IMR-90 (cell line): ENCODE measurements around the gene CDKAL1. TPM values are rescaled to one million over a fixed set of nuclear protein-coding genes. Genes with fewer than 3 reads are reported as not detected.

Experiments used
- ATAC-seq: fragments of 200-7000 bp; cut with Tn5 transposase; 2 replicates; pipeline ENCODE4 v1.9.1; 2020; ENCODE audit warnings: low read depth, mild to moderate bottlenecking, moderate library complexity
- BruUV-seq: library from RNA; stranded (reverse); fragments of 400-500 nt; replicated peaks from 2 replicates; lab custom pipeline; 2021; lab: Mats Ljungman, UMichigan
- CTCF ChIA-PET: fragments of 300-600 bp; formaldehyde crosslinking; extraction: SDS; loops from one replicate; lab custom pipeline; 2021; ENCODE audit warnings: antibody characterized with exemption; lab: Yijun Ruan, JAX
- POLR2A ChIA-PET: fragments of 300-600 bp; sonication (Branson Sonifier 250); formaldehyde crosslinking; loops from one replicate; lab custom pipeline; 2022; ENCODE audit warnings: antibody characterized with exemption; ENCODE audit not compliant: unreplicated experiment; lab: Charles Lee
- DNase-seq: peaks from one replicate; pipeline ENCODE4 v3.0.0; 2013
- H2AFZ ChIP-seq: replicated peaks from 2 replicates; pipeline ENCODE3; 2013; ENCODE audit warnings: low read length, mild to moderate bottlenecking; ENCODE audit not compliant: poor library complexity
- H2AK5ac ChIP-seq: 2 replicates; pipeline ENCODE4 v1.6.1; 2013; ENCODE audit warnings: low read depth, low read length, inconsistent platforms
- H2AK9ac ChIP-seq: replicated peaks from 2 replicates; pipeline ENCODE3; 2013; ENCODE audit warnings: mild to moderate bottlenecking, low read depth, low read length, moderate library complexity; ENCODE audit not compliant: poor library complexity
- H2BK120ac ChIP-seq: 2 replicates; pipeline ENCODE4 v1.6.1; 2013; ENCODE audit warnings: low read depth, low read length, inconsistent platforms
- H2BK15ac ChIP-seq: 3 replicates; pipeline ENCODE4 v1.6.1; 2013; ENCODE audit warnings: low read depth, low read length, inconsistent platforms
- H2BK20ac ChIP-seq: 2 replicates; pipeline ENCODE4 v1.6.1; 2013; ENCODE audit warnings: low read depth, mild to moderate bottlenecking, inconsistent platforms, low read length, moderate library complexity
- H2BK5ac ChIP-seq: 2 replicates; pipeline ENCODE4 v1.6.1; 2013; ENCODE audit warnings: mild to moderate bottlenecking, low read depth, low read length, inconsistent platforms; ENCODE audit not compliant: poor library complexity, severe bottlenecking
- H3K14ac ChIP-seq: replicated peaks from 2 replicates; pipeline ENCODE4 v1.6.1; 2013; ENCODE audit warnings: low read depth, low read length, inconsistent platforms
- H3K18ac ChIP-seq: 2 replicates; pipeline ENCODE4 v1.6.1; 2013; ENCODE audit warnings: low read depth, low read length, control low read depth
- H3K23ac ChIP-seq: 2 replicates; pipeline ENCODE4 v1.6.1; 2013; ENCODE audit warnings: low read depth, low read length, inconsistent platforms
- H3K27ac ChIP-seq: 2 replicates; pipeline ENCODE4 v1.5.1; 2013; ENCODE audit warnings: mild to moderate bottlenecking, control low read depth, low read length; ENCODE audit not compliant: insufficient read depth
- H3K27me3 ChIP-seq: 2 replicates; pipeline ENCODE4 v1.6.1; 2013; ENCODE audit warnings: low read length; ENCODE audit not compliant: control insufficient read depth, insufficient read depth
- H3K36me3 ChIP-seq: 2 replicates; pipeline ENCODE4 v1.6.1; 2013; ENCODE audit warnings: low read length, mixed read lengths; ENCODE audit not compliant: control insufficient read depth, insufficient read depth
- H3K4ac ChIP-seq: 2 replicates; pipeline ENCODE4 v1.6.1; 2013; ENCODE audit warnings: low read depth, low read length, inconsistent platforms
- H3K4me1 ChIP-seq: 2 replicates; pipeline ENCODE4 v1.6.1; 2013; ENCODE audit warnings: low read length, mixed read lengths; ENCODE audit not compliant: control insufficient read depth, insufficient read depth
- H3K4me2 ChIP-seq: 2 replicates; pipeline ENCODE4 v1.6.1; 2013; ENCODE audit warnings: low read depth, mild to moderate bottlenecking, control low read depth, low read length, moderate library complexity
- H3K4me3 ChIP-seq: 2 replicates; pipeline ENCODE4 v1.5.1; 2013; ENCODE audit warnings: low read depth, mild to moderate bottlenecking, control low read depth, low read length, moderate library complexity; ENCODE audit not compliant: insufficient read depth
- H3K56ac ChIP-seq: 2 replicates; pipeline ENCODE4 v1.6.1; 2013; ENCODE audit warnings: low read length, inconsistent platforms; ENCODE audit not compliant: insufficient read depth; ENCODE audit errors: extremely low read depth
- H3K79me1 ChIP-seq, 2 experiments: 2 replicates each; pipeline ENCODE4 v1.6.1; 2013; ENCODE audit warnings: low read length in 2 of 2, inconsistent platforms in 1 of 2, low read depth in 1 of 2
- H3K9ac ChIP-seq: 2 replicates; pipeline ENCODE4 v1.6.1; 2013; ENCODE audit warnings: low read depth, low read length, control low read depth
- H3K9me1 ChIP-seq: 2 replicates; pipeline ENCODE4 v1.6.1; 2013; ENCODE audit warnings: low read length, inconsistent platforms; ENCODE audit not compliant: insufficient read depth
- H3K9me3 ChIP-seq: 2 replicates; pipeline ENCODE4 v1.6.1; 2013; ENCODE audit warnings: low read length; ENCODE audit not compliant: control insufficient read depth, insufficient read depth
- H4K20me1 ChIP-seq: 2 replicates; pipeline ENCODE4 v1.6.1; 2013; ENCODE audit warnings: low read length, inconsistent platforms; ENCODE audit not compliant: insufficient read depth
- H4K5ac ChIP-seq: 2 replicates; pipeline ENCODE4 v1.6.1; 2013; ENCODE audit warnings: mild to moderate bottlenecking, low read depth, low read length, control low read depth
- H4K8ac ChIP-seq, 2 experiments: 2 replicates each; pipeline ENCODE4 v1.6.1; 2013; ENCODE audit warnings: low read depth in 2 of 2, low read length in 2 of 2, control low read depth in 1 of 2, inconsistent platforms in 1 of 2
- H4K91ac ChIP-seq: 2 replicates; pipeline ENCODE4 v1.6.1; 2013; ENCODE audit warnings: low read depth, low read length, inconsistent platforms; ENCODE audit not compliant: insufficient read depth
- BHLHE40 ChIP-seq: fragments of 150-350 bp; IDR thresholded peaks from 2 replicates; pipeline ENCODE4 v1.6.1; 2016; ENCODE audit warnings: mild to moderate bottlenecking, low read depth, low read length
- dilution Hi-C: fragments of 300-500 bp; cut with HindIII; formaldehyde crosslinking; loops from one replicate; pipeline ENCODE4 v1.14.3; 2018; ENCODE audit warnings: low sequenced_read_pairs; ENCODE audit not compliant: unreplicated experiment
- in situ Hi-C: fragments of 300-500 bp; cut with MboI; formaldehyde crosslinking; loops from 3 replicates; pipeline ENCODE4 v1.14.3; 2019; ENCODE audit warnings: low sequenced_read_pairs, inconsistent platforms, mixed read lengths
- intact Hi-C: fragments of 100-400 bp; cut with micrococcal nuclease; formaldehyde crosslinking; loops from 2 replicates; pipeline ENCODE4 v1.10.0; 2022
- polyA plus RNA-seq, 3 experiments: library from polyadenylated mRNA; depleted of rRNA; stranded (reverse); fragments of >200 nt; gene quantifications; 2 replicates each; pipeline ENCODE4 v1.2.3, GENCODE V29; 2012; ENCODE audit warnings: low replicate concordance in 1 of 3
- total RNA-seq: library from RNA; depleted of rRNA; stranded (reverse); fragments of >200 nt; gene quantifications from 2 replicates; pipeline ENCODE4 v1.2.3, GENCODE V29; 2012

Gene CDKAL1
- total and polyA plus RNA-seq, 2 of the 4 experiments (the other 2 are of a cell fraction), result 3.7 to 13.1 TPM

GRCh38 chr6:20604159-20604558 lies 69.9 kb downstream of the CDKAL1 start:
- H2BK20ac ChIP-seq, result no peak overlapping the region
- DNase-seq (no peak), ATAC-seq (no peak)
- no peak for TF ChIP-seq BHLHE40
- dilution Hi-C loops, result no loop called here
- H3K4ac ChIP-seq, result no peak overlapping the region
- no peak overlapping the region for H4K91ac ChIP-seq
- no peak overlapping the region for H3K56ac ChIP-seq
- no peaks in the 10 kb centered on the region; the same call in 1 of the 2 replicates for H3K4me1 ChIP-seq
- no peak overlapping the region for H3K23ac ChIP-seq
- H4K8ac ChIP-seq, result no peak overlapping the region
- BruUV-seq, result no TSS peak
- no peaks in the 10 kb centered on the region for H4K20me1 ChIP-seq
- intact Hi-C loops, result no loop called here
- H2BK120ac ChIP-seq, result no peak overlapping the region
- H4K5ac ChIP-seq, result no peak overlapping the region
- H3K79me1 ChIP-seq, result peaks cover 0 to 2% of the 10 kb centered on the region in 2 experiments; a peak in 1 of 4 replicates
- in situ Hi-C loops, result no loop called here
- no peak overlapping the region for H3K18ac ChIP-seq
- H3K4me3 ChIP-seq, result no peak overlapping the region
- no peak overlapping the region for H2BK15ac ChIP-seq
- H3K9ac ChIP-seq, result no peak overlapping the region
- no peak overlapping the region for H3K14ac ChIP-seq
- POLR2A ChIA-PET, result no interaction called here
- CTCF ChIA-PET, result no interaction called here
- H2BK5ac ChIP-seq, result no peak overlapping the region
- no peak overlapping the region for H2AK9ac ChIP-seq
- no peaks in the 10 kb centered on the region for H3K27me3 ChIP-seq
- no peaks in the 10 kb centered on the region for H3K9me3 ChIP-seq
- no peaks in the 10 kb centered on the region; the same call in 1 of the 2 replicates for H3K9me1 ChIP-seq
- H3K36me3 ChIP-seq, result no peaks in the 10 kb centered on the region
- no peak overlapping the region for H3K4me2 ChIP-seq
- no peak overlapping the region for H3K27ac ChIP-seq
- no peak overlapping the region for H2AK5ac ChIP-seq
- H2AFZ ChIP-seq, result no peak overlapping the region
